D341Med (cell line): ENCODE results near the gene CBX2.
"Not testable (repeated sequence)": the region's sequence is repeated elsewhere in the genome, so short reads cannot be mapped to it uniquely, and the experiment has no call there.

Source experiments
- DNase-seq: peaks from one replicate; pipeline ENCODE4 v3.0.0; 2012; ENCODE audit warnings: low spot score

CBX2 gene

DNA sequence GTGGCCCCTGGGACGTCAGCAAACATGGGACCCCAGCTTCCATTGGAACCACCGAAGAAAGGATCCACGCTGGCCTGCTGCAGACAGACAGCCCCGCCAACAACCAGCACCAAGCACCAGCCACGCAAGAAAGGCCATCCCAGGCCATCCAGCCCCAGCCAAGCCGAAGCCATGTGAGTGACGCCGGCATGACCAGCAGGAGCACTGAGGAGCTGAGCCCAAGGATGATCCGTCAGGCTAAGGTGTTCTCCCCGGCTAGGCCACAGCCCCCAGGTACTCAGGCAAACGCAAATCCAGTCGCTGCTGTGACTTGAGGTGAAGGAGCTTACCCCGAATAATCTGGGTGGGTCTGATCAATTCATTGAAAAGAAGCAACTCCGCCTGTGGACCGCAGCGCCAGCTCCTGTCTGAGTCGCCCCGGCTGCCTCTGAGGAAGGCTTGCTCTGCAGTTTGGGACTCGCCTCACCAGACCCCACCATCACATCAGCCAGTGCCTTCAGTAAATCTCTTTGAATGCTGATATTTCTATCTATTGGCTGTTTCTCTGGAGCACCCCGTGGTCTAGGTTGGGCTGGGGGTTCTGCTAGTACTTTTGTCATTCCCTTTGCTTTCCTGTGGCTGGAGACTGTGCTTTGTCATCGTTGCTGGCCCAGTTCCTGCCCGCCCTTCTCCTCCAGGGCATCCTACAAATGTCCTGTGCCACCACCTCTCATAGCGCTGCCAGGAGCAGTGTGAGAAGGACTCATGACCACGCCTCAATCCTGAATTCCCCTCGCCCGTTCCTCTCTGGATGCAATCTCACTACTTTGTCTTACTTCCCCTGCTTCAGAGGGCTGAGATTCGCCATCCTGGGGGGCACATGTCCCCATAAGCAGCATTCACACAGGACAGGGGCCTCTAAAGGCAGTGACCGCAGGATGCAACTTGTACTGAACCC, 8.1 kb upstream of the CBX2 start:
- no peak for DNase-seq

DNA sequence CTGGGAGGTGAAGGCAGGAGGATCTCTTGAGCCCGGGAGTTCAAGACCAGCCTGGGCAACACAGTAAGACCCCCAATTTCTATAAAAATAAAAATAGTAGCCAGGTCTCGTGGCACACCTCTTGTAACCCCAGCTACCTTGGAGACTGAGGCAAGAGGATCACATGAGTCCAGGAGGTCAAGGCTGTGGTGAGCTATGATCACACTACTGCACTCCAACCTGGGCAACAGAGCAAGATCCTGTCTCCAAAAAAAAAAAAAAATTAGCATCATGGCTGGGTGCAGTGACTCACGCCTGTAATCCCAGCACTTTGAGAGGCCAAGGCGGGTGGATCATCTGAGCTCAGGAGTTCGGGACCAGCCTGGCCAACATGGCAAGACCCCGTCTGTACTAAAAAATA, 6.7 kb upstream of the CBX2 start:
- DNase-seq = no peak

- not testable (repeated sequence) for DNase-seq
Observed at GRCh38 chr17:79772726-79773125, 5.2 kb upstream of the CBX2 start.

DNA sequence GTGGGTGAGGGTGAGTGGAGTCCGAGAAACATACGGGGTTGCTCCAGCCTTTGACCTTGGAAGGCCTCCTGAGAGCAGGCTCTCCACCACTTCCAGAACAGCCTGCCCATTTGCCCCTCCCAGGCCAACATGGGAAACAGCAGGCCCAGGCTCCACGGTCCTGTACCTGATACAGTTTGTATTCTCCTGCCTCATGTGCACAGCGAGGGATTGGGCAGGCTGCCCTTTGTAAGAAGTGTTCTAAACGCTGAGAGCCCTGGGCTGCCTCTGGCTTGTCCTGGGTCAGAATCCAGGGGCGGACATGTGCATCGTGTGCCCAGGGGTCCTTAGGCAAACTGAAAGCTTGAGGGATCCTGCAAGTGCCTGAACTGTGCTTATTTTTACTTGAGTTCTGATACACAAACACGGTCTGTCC, 3.4 kb upstream of the CBX2 start:
- no peak for DNase-seq

GRCh38 chr17:79775632-79776031, 2.3 kb upstream of the CBX2 start:
- no peak for DNase-seq

DNA sequence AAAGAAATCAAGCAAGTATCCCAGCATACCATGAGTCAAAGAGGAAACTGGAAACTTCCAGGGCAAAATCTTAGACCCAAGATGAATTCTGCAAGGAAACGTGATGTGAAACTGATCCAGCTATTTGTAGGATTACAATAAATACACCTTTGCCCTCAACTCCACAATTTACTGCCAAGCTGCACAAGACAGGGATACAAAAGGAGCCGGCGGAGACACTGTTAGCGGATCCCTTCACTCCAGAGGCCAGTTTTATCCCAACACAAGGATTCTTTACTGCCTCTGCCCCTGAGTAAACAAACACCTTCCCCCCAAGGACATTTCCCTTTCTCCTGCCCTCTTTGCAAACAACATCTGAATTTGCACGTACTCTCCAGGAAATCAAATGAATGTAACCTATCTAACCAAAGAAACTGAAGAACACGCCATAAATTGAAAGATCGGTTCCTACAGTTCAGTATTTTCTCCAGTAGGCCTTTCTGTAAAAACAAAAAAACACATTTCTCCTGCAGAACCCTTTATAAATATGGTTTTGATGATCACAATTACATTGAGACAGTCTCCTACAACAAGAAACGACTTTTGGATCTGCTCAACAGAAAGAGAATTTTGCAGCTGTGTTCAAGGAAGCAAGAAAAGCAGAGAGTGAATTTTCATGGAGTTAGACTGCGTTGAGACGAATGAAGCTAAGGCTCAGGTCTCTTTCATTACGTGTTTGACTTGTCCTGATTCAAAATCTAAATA, 1.4 kb upstream of the CBX2 start:
- no peak for DNase-seq

- no peak for DNase-seq
Observed at GRCh38 chr17:79777120-79777893, 641 bp upstream of the CBX2 start.

- peak; percentile 80 for DNase-seq
Observed at GRCh38 chr17:79778504-79779083, 646 bp downstream of the CBX2 start.

DNA sequence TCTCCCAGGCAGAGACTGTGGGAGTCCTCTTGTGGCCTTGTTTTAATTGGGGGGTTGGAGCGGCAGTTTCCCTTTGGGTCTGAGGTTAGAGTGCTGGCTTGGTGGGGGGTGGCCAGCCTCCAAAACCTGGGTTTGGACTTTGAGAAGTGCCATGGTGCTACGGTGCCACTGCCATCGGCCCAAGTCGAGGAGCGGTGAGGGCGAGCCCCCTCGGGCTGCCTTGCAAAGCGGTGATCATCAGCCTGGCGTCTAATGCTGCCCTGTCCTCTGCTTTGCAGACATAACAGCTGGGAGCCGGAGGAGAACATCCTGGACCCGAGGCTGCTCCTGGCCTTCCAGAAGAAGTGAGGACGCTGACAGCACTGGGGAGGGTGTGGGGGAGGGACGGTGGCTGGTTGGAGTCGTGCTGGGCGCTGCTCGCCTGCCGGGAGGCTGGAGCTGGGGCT, 1.2 kb downstream of the CBX2 start:
- no peak for DNase-seq

DNA sequence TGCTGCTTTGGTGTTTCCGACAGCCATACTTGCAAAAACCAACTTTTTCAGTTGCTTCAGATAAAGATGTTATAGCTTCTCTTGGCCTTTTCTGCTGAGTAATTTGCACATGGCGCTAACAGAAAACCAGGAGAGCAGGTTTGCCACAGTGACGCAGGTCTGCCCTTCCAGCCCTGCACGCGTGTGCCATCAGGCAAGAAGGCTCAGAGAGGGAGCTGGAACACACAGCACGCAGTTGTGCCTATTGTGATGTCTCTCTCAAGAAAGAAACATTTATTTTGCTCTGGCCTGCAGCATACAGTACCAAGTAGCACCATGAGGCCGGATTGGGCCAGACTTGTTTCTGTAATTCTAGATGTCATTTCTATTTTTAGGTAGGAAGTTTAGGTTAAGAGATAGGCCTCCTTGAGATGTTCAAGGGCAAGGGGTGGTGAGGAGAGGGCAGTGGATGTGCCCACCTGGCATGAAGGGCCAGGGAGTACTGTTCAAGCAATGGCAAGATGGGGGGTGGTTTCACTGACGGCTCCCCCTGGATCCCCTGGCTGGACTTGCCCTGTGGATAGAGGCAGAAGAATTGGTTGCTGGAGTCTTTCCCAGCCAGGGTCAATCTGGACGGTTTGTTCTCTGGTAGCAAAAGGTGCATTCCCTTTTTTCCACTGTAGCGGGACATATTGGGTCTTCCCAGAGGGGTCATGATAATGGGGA, 1.9 kb downstream of the CBX2 start:
- no peak for DNase-seq

DNA sequence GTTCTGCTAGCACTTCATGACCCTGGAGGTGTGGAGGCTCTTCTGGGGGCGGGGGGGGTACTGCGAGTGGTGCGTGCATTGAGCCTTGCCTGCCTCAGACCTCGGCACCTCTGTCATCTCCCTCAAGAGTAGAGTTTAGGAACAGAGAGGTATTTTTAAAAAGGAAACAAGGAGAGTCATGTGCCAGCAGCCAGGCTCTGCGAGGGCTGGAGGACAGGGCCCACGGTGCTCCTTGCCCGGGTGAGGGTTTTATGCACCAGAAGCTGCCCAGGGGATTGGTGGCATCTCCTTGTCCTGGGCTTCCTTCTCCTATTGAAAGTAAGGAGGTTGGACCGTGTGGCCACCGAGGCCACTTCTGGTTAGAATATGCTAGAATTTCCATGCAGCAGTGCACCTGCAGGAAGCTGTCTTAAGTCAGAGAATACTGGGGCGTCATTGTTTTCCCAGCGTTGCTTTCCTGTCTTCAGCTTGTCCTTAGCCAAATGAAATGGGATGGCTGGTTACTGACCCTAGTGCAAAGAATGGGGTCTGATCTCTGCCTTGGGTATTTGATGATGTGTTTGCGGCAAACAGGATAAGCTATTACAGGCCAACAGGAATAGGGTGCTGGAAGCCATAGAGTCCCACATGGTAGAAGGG, 3.2 kb downstream of the CBX2 start:
- no peak for DNase-seq

DNA sequence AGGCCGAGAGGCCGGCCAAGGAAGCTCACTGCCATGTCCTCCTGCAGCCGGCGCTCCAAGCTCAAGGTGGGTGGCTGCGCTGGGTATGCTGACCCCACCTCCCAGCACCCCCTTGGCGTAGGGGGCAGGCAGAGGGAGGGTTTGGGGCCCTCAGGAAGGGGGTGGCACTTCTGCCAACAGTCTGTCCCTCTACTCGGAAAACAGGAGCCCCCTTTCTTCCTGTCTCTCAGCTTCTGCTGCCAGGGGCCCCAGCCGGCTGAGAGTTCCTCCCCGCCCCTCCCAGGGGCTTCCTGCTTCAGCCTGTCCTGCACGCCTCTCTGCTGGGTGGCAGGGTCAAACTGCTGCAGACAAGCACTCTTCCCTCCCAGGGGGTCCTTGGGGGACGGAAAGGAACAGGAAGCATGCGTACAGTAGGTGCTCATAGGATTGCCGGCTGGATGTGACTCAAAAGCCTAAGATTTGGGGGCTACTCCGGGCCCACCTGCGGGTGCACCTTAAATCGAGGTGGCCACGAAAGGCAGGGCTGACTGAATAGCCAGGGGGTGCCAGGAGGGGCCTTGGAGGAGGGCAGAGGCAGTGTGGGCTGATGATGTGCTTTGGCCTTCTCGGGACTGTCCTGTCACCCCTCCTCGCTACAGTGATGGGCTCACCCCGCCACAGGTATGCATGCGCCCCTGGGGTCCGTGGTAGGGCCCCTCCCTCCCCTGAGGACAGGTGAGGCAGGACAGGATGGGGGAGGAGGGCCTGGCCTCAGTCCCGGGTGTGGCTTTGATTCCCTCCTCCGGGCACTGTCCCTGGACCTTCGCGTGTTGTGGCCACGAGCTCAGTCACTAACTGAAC, 4.0 kb downstream of the CBX2 start:
- no peak for DNase-seq

GRCh38 chr17:79783891-79784290, 5.9 kb downstream of the CBX2 start:
- DNase-seq = no peak

GRCh38 chr17:79784353-79785016, 6.5 kb downstream of the CBX2 start:
- no peak for DNase-seq

- no peak for DNase-seq
Observed at GRCh38 chr17:79785017-79785899, 7.3 kb downstream of the CBX2 start.

- DNase-seq = no peak
Observed at GRCh38 chr17:79785900-79786810, 8.2 kb downstream of the CBX2 start.

GRCh38 chr17:79786930-79787643, 9.1 kb downstream of the CBX2 start:
- no peak for DNase-seq
